ENCODE results near the gene MIPOL1. TPM values are rescaled to one million over a fixed set of nuclear protein-coding genes. Genes with fewer than 3 reads are reported as not detected.
"Not testable (repeated sequence)": the region's sequence is repeated elsewhere in the genome, so short reads cannot be mapped to it uniquely, and the experiment has no call there.

Gene MIPOL1
- total RNA-seq, 1 donor = 0.63 TPM

DNA sequence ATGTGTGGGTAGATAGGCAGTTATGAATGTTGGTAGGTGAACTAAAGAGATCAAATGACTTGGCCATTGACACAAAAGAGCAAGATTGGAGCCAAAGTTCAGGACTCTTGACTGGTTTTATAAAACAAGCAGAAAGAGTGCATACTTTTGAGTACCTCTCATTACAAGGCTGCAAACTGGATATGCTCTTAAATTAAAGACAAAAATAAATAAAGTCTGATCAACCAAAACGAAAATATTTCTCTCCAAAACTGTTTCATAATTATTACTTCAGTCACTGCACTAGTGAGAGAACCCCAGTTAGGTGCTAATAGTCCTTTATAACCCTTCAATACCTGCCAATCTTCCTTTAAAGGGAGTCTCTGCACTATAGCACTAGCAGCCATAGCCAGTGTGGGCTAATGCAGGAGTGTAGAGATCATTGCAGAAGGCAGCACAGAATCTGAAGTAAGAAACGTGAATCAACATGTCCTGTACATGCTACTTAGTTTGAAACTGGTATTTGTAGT, 250.2 kb downstream of the MIPOL1 start:
- Histone ChIP-seq H3K9me3 (ENCODE audit: low read depth, low read length) (no peaks in the 10 kb centered on the region), H3K27me3 (ENCODE audit: insufficient read depth, low read length) (no peaks in the 10 kb centered on the region), H3K4me3 (ENCODE audit: low read length) (no peak overlapping the region), H3K4me1 (ENCODE audit: insufficient read depth, low read length) (no peaks in the 10 kb centered on the region)

DNA sequence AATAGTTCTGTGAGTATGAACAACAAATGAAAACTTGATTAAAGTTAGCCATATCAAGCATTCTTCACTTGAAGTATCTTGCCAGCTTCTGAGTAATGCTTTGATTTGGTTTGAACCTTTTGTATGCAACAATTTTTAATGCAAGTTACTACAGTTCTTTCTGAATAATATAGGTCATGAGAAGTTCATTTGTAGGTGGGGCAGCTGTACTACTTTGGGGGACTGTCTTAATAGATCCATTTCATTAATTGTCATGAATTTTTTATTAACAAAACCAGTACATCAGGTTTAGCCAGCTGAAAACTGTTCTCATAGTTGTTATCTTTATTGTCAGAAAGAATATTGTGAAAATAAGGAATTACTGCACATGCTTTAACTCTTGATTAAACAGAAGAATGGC, 254.6 kb downstream of the MIPOL1 start:
- Histone ChIP-seq H3K27me3 (ENCODE audit: insufficient read depth, low read length) (no peaks in the 10 kb centered on the region), H3K4me1 (ENCODE audit: insufficient read depth, low read length) (no peaks in the 10 kb centered on the region), H3K4me3 (ENCODE audit: low read length) (no peak overlapping the region), H3K9me3 (ENCODE audit: low read depth, low read length) (no peaks in the 10 kb centered on the region)

DNA sequence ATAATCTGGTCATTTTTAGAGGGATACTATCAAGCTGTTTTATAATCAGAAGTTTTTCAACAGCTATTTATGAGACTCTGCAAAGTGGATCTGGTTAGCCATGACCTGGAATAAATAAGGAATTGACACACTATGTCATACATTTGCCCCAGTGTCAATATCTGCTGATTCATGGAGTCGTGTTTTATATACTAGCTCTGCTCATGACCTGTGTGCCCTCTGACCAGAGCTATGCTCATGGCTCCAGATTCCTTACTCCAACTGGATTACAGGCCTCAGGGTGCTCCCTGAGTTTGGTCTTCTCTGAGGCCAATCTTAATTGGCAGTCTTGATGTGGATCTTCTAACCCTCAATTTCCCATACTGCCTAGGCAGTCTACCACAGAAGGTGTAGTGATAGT, 256.2 kb downstream of the MIPOL1 start:
- Histone ChIP-seq H3K4me1 (ENCODE audit: insufficient read depth, low read length) (no peaks in the 10 kb centered on the region), H3K9me3 (ENCODE audit: low read depth, low read length) (no peaks in the 10 kb centered on the region), H3K4me3 (ENCODE audit: low read length) (no peak overlapping the region), H3K27me3 (ENCODE audit: insufficient read depth, low read length) (no peaks in the 10 kb centered on the region)

DNA sequence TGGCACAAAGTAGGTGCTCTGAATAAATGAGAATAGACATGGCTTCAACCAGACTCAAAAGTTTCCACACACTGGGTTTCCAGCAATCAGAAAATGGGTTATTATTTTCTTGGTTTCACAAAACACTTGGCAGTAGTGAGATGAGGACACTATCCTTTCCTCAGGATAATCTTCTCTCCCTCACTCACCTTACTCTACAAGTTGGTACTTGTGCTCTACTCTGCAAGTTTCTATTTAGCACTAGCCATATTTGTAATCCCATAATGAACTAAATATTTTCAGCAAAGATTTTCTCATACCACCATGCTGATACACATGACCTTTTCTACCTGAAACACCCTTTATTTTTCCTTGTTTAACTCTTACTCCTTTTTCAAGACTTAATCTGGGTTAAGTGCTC, 259.6 kb downstream of the MIPOL1 start:
- H3K4me3 ChIP-seq (ENCODE audit: low read length) = no peak overlapping the region
- no peaks in the 10 kb centered on the region for H3K4me1 ChIP-seq (ENCODE audit: insufficient read depth, low read length)
- H3K9me3 ChIP-seq (ENCODE audit: low read depth, low read length) = no peaks in the 10 kb centered on the region
- H3K27me3 ChIP-seq (ENCODE audit: insufficient read depth, low read length) = no peaks in the 10 kb centered on the region

DNA sequence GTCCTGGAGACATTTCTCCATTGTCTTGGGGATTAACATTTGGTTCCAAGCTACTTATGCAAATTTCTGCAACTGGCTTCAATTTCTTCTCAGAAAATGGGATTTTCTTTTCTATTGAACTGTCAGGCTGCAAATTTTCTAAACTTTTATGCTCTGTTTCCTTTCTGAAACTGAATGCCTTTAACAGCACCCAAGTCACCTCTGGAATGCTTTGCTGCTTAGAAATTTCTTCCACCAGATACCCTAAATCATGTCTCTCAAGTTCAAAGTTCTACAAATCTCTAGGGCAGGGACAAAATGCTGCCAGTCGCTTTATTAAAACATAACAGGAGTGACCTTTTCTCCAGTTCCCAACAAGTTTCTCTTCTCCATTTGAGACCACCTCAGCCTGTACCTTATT, 264.7 kb downstream of the MIPOL1 start:
- not testable (repeated sequence) for H3K9me3 ChIP-seq (ENCODE audit: low read depth, low read length); H3K27me3 ChIP-seq (ENCODE audit: insufficient read depth, low read length); H3K4me3 ChIP-seq (ENCODE audit: low read length); H3K4me1 ChIP-seq (ENCODE audit: insufficient read depth, low read length)

DNA sequence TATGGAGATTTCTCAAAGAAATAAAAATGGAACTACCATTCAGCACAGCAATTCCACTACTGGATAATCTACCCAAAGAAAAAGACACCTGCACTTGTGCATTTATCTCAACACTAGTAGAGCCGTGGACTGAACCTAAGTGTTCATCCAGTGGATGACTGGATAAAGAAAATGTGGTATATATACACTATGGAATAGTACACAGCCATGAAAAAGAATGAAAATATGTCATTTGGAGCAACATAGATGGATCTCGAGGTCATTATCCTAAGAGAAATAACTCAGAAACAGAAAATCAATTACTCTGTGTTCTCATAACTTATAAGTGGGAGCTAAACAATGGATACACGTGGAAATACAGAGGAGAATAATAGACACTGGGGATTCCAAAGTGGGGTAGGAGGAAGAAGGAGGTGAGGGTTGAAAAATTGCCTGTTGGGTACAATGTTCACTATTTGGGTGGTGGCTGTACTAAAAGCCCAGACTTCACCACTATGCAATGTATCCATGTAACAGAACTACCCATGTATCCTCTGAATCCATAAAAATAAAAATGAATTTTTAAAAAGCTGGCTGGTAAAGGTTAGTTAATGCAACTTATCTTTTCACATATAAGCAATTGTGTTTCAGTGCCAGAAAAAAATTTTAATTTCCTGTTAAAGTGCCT, 266.6 kb downstream of the MIPOL1 start:
- no peaks in the 10 kb centered on the region for H3K4me1 ChIP-seq (ENCODE audit: insufficient read depth, low read length)
- no peaks in the 10 kb centered on the region for H3K27me3 ChIP-seq (ENCODE audit: insufficient read depth, low read length)
- no peak overlapping the region for H3K4me3 ChIP-seq (ENCODE audit: low read length)
- H3K9me3 ChIP-seq (ENCODE audit: low read depth, low read length) = no peaks in the 10 kb centered on the region

DNA sequence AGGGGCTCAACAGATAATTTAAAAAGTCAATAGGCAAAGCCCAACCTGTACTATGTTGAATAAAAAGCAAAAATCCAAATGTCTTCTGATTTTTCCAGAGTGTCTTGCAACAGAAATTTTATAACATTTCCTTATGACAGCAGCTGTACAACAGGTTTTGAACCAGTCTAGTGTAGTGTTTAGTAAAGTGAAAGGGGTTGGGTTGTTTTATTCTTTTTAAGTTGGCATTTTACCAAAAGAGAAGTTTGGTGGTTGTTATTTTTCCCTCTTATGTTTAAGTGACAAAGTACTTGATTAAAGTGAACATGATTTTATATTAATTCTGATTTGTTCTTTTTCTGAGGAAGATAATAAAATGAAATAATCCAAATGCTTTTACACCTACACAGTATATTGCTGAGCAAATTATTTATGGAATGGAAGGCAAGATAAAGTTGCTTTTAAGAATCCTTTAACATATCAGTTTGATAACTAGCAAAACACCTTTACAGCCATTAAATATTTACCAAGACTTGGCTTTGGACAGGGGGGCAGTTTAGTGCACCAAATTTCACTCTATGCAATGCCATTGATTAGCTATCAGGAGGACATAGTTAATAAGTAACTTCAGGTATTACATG, 268.4 kb downstream of the MIPOL1 start:
- H3K4me3 ChIP-seq (ENCODE audit: low read length) = no peak overlapping the region
- H3K27me3 ChIP-seq (ENCODE audit: insufficient read depth, low read length) = no peaks in the 10 kb centered on the region
- H3K9me3 ChIP-seq (ENCODE audit: low read depth, low read length) = no peaks in the 10 kb centered on the region
- H3K4me1 ChIP-seq (ENCODE audit: insufficient read depth, low read length) = no peaks in the 10 kb centered on the region

DNA sequence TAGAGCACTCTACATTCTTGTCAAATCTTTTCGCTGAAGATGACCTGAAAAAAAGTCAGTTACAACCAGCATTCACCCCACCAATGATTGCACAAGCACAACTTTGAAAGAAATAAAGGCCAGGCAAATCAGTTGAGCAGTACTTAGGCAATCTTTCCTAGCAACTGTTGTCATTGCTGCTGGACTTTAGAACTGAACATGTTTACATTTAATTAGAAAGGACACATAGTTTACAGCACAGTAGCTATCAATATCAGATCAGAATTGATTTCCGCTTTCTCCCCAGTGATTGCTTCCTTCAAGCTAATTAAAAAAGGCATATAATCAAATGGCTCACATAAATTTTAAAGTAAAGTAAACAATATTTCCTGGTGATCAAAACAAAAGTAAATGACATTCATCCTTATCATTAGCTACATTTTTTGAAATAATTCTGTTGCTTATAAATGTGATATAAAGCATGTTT, 268.9 kb downstream of the MIPOL1 start:
- Histone ChIP-seq H3K9me3 (ENCODE audit: low read depth, low read length) (no peaks in the 10 kb centered on the region), H3K4me3 (ENCODE audit: low read length) (no peak overlapping the region), H3K4me1 (ENCODE audit: insufficient read depth, low read length) (no peaks in the 10 kb centered on the region), H3K27me3 (ENCODE audit: insufficient read depth, low read length) (no peaks in the 10 kb centered on the region)

DNA sequence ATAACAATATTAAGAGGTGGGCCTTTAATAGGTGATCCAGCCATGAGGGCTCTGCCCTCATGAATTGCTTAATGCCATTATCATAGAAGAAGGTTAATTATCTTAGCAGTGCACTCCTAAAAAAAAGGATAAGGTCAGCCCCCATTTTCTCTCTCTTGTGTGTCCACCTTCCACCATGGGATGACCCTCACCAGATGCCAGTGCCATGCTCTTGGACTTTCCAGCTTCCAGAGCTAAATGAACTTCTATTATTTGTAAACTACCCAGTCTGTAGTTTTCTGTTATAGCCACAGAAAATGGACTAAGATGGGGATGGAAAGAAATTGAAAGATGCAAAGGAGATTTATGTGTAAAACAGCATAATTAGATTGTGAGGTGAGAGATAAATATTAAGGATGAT, 271.9 kb downstream of the MIPOL1 start:
- no peak overlapping the region for H3K4me3 ChIP-seq (ENCODE audit: low read length)
- no peaks in the 10 kb centered on the region for H3K27me3 ChIP-seq (ENCODE audit: insufficient read depth, low read length)
- H3K4me1 ChIP-seq (ENCODE audit: insufficient read depth, low read length) = no peaks in the 10 kb centered on the region
- no peaks in the 10 kb centered on the region for H3K9me3 ChIP-seq (ENCODE audit: low read depth, low read length)

DNA sequence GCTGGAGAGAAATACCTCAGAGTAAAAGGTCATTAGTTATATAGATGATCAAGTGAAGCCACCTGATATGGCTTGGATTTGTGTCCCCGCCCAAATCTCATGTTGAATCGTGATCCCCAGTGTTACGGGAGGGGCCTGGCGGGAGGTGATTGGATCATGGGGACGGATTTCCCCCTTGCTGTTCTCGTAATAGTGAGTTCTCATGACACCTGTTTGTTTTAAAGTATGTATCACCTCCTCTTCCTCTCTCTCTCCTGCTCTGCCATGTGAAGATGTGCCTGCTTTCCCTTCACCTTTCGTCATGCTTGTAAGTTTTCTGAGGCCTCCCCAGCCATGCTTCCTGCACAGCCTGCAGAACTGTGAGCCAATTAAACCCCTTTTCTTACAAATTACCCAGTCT, 272.5 kb downstream of the MIPOL1 start:
- no peaks in the 10 kb centered on the region for H3K9me3 ChIP-seq (ENCODE audit: low read depth, low read length)
- no peak overlapping the region for H3K4me3 ChIP-seq (ENCODE audit: low read length)
- no peaks in the 10 kb centered on the region for H3K4me1 ChIP-seq (ENCODE audit: insufficient read depth, low read length)
- H3K27me3 ChIP-seq (ENCODE audit: insufficient read depth, low read length) = no peaks in the 10 kb centered on the region

DNA sequence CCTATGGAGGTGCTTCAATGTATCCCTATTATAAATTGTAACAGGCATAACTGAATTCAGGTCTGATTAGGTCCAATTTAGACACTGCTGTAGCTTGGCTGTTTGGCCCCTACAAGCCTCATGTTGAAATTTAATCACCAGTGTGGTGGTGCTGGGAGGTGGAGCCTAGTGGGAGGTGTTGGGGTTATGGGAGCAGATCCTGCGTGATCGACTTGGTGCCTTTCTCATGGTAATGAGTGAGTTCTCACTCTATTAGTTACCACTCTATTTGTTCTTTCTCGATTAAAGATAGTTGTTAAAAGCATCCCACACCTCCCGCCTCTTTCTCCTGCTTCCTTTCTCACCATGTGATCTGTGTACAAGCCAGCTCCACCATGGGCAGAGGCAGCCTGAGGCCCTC, 275.2 kb downstream of the MIPOL1 start:
- peaks cover 5% of the 10 kb centered on the region for H3K9me3 ChIP-seq (ENCODE audit: low read depth, low read length)
- no peak overlapping the region for H3K4me3 ChIP-seq (ENCODE audit: low read length)
- no peaks in the 10 kb centered on the region for H3K27me3 ChIP-seq (ENCODE audit: insufficient read depth, low read length)
- no peaks in the 10 kb centered on the region for H3K4me1 ChIP-seq (ENCODE audit: insufficient read depth, low read length)

DNA sequence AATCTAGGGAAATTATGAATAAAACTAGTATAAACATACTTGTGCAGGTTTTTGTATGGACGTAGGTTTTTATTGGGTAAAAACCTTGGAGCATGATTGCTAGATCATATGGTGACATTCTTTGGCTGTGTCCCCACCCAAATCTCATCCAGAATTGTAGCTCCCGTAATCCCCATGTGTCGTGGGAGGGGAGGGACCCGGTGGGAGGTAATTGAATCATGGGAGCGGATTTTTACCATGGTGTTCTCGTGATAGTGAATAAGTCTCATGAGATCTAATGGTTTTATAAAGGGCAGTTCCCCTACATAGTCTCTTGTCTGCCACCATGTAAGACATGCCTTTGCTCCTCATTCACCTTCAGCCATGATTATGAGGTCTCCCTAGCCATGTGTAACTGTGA, 276.5 kb downstream of the MIPOL1 start:
- no peak overlapping the region for H3K4me3 ChIP-seq (ENCODE audit: low read length)
- H3K27me3 ChIP-seq (ENCODE audit: insufficient read depth, low read length) = no peaks in the 10 kb centered on the region
- peaks cover 11% of the 10 kb centered on the region for H3K9me3 ChIP-seq (ENCODE audit: low read depth, low read length)
- H3K4me1 ChIP-seq (ENCODE audit: insufficient read depth, low read length) = no peaks in the 10 kb centered on the region

DNA sequence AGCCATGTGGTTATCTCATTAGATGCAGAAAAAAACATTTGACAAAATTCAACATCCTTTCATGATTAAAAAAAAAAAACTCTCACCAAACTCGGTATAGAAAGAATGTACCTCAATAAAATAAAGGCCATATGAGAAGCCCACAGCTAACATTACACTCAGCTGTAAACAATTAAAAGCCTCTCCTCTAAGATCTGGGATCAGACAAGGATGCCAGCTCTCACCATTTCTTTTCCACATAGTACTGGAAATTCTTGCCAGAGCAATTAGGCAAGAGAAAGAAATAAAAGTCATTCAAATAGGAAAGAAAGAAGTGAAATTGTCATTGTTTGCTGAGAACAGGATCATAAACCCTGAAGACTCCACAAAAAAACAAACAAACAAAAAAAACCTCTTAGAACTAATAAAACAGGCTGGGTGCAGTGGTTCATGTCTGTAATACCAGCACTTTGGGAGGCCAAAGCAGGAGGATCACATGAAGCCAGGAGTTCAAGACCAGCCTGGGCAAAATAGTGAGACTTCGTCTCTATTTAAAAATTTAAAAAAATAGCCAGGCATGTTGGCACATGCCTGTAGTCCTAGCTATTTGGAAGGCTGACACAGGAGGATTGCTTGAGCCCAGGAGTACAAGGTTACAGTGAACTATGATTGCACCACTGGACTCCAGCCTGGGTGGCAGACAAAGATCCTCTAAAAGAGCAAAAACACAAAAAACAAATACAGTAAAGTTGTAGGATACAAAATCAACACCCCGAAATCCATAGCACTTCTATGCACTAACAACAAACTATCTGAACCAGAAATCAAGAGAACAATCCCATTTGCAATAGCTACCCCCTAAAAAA, 282.9 kb downstream of the MIPOL1 start:
- Histone ChIP-seq H3K4me1 (ENCODE audit: insufficient read depth, low read length) (no peaks in the 10 kb centered on the region), H3K27me3 (ENCODE audit: insufficient read depth, low read length) (no peaks in the 10 kb centered on the region), H3K4me3 (ENCODE audit: low read length) (no peak overlapping the region), H3K9me3 (ENCODE audit: low read depth, low read length) (peaks cover 13% of the 10 kb centered on the region)

DNA sequence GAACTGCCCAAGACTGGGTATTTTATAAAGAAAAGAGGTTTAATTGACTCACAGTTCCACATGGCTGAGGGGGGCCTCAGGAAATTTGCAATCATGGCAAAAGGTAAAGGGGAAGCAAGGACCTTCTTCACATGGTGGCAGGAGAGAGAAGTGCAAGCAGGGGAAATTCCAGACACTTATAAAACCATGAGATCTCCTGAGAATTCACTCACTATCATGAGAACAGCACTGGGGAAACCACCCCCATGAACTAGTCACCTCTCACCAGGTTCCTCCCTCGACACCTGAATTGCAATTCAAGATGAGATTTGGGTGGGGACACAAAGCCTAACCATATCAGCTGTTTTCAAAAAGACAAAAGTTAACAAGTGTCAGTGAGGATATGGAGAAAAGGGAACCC, 284.7 kb downstream of the MIPOL1 start:
- H3K4me1 ChIP-seq (ENCODE audit: insufficient read depth, low read length) = no peaks in the 10 kb centered on the region
- H3K9me3 ChIP-seq (ENCODE audit: low read depth, low read length) = peaks cover 12% of the 10 kb centered on the region
- H3K4me3 ChIP-seq (ENCODE audit: low read length) = no peak overlapping the region
- H3K27me3 ChIP-seq (ENCODE audit: insufficient read depth, low read length) = no peaks in the 10 kb centered on the region

DNA sequence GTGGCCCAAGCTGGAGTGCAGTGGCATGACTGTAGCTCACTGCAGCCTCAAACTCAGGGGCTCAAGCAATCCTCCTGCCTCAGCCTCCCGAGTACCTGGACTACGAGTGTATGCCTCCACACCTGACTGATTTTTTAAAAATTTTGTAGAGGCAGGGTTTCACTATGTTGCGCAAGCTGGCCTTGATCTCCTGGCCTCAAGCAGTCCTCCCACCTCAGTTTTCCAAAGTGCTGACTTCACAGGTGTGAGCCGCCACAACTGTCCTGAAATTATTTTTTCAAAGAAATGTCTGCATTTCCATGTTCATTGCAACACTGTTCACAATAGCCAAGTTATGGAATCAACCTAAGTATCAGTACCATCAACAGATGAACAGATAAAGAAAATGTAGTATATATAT, 285.9 kb downstream of the MIPOL1 start:
- H3K27me3 ChIP-seq (ENCODE audit: insufficient read depth, low read length) = no peaks in the 10 kb centered on the region
- no peaks in the 10 kb centered on the region for H3K4me1 ChIP-seq (ENCODE audit: insufficient read depth, low read length)
- peaks cover 6% of the 10 kb centered on the region for H3K9me3 ChIP-seq (ENCODE audit: low read depth, low read length)
- H3K4me3 ChIP-seq (ENCODE audit: low read length) = no peak overlapping the region
